Neural crest cell (in vitro differentiated cells): ENCODE results near the gene CDKAL1. TPM values are rescaled to one million over a fixed set of nuclear protein-coding genes. Genes with fewer than 3 reads are reported as not detected.
"Not testable (repeated sequence)": the region's sequence is repeated elsewhere in the genome, so short reads cannot be mapped to it uniquely, and the experiment has no call there.

Experiments
- DNase-seq: peaks from one replicate; pipeline ENCODE4 v3.0.0; 2021; ENCODE audit warnings: low read depth, mixed read lengths, low spot score
- H3K27ac Mint-ChIP-seq: one replicate; pipeline ENCODE4 v1.8.0; 2021; ENCODE audit warnings: mild to moderate bottlenecking, mixed read lengths; ENCODE audit not compliant: unreplicated experiment
- H3K27me3 Mint-ChIP-seq: 2 replicates; pipeline ENCODE4 v1.8.0; 2021; ENCODE audit warnings: low read depth, mild to moderate bottlenecking, mixed read lengths
- H3K36me3 Mint-ChIP-seq: 2 replicates; pipeline ENCODE4 v1.8.0; 2021; ENCODE audit warnings: low read depth, mild to moderate bottlenecking, mixed read lengths
- H3K4me1 Mint-ChIP-seq: 2 replicates; pipeline ENCODE4 v1.8.0; 2021; ENCODE audit warnings: mixed read lengths
- H3K4me3 Mint-ChIP-seq: one replicate; pipeline ENCODE4 v1.8.0; 2021; ENCODE audit warnings: mild to moderate bottlenecking, mixed read lengths
- H3K9me3 Mint-ChIP-seq: 2 replicates; pipeline ENCODE4 v1.8.0; 2021; ENCODE audit warnings: mixed read lengths
- total RNA-seq: library from RNA; stranded (reverse); gene quantifications from 2 replicates; pipeline ENCODE4 v1.2.1, GENCODE V29; 2021
- TF ChIP-seq, protein P1 (sequence below): fragments of 200-600 bp; sonication (generic); conservative IDR thresholded peaks from 2 replicates; pipeline ENCODE4 v1.5.0; 2021; ENCODE audit warnings: antibody characterized with exemption, mild to moderate bottlenecking

The CDKAL1 gene
- total RNA-seq, 1 donor from 2014 or later = 25.4 TPM

- no peak overlapping the region for H3K27ac Mint-ChIP-seq
Observed at GRCh38 chr6:20606831-20607230, 72.6 kb downstream of the CDKAL1 start.

DNA sequence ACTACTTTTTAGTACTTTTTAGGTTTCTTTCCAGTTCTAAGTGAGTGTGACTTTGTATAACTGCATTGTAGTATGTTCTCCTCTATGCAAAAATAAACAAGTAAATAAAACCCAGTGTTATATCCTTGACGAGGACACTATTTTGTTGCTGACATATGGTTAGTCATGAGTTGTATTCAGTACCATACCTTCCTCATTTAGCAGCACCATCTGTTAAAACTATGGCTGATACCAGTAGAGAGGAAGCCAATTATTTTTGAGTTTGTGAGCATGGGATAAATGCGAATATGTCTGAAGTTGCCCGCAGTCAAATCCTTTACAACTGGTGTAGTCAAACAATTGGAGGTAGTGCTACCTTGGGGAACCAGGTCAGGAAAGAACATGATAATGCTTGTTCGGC is 74.1 kb downstream of the CDKAL1 start:
- peaks cover 9% of the 10 kb centered on the region for H3K36me3 Mint-ChIP-seq
- DNase-seq = no peak
- H3K27me3 Mint-ChIP-seq = no peaks in the 10 kb centered on the region
- no peak overlapping the region for H3K4me3 Mint-ChIP-seq
- H3K4me1 Mint-ChIP-seq = peaks cover 3% of the 10 kb centered on the region
- no peaks in the 10 kb centered on the region for H3K9me3 Mint-ChIP-seq
- TF ChIP-seq, protein P1, sequence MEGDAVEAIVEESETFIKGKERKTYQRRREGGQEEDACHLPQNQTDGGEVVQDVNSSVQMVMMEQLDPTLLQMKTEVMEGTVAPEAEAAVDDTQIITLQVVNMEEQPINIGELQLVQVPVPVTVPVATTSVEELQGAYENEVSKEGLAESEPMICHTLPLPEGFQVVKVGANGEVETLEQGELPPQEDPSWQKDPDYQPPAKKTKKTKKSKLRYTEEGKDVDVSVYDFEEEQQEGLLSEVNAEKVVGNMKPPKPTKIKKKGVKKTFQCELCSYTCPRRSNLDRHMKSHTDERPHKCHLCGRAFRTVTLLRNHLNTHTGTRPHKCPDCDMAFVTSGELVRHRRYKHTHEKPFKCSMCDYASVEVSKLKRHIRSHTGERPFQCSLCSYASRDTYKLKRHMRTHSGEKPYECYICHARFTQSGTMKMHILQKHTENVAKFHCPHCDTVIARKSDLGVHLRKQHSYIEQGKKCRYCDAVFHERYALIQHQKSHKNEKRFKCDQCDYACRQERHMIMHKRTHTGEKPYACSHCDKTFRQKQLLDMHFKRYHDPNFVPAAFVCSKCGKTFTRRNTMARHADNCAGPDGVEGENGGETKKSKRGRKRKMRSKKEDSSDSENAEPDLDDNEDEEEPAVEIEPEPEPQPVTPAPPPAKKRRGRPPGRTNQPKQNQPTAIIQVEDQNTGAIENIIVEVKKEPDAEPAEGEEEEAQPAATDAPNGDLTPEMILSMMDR = no peak
- H3K27ac Mint-ChIP-seq = no peak overlapping the region

More at GRCh38 chr6:20606831-20607230, 72.6 kb downstream of the CDKAL1 start:
- H3K9me3 Mint-ChIP-seq = no peaks in the 10 kb centered on the region
- TF ChIP-seq, protein P1 = no peak
- H3K36me3 Mint-ChIP-seq = peaks cover 12% of the 10 kb centered on the region
- H3K4me1 Mint-ChIP-seq = peaks cover 8% of the 10 kb centered on the region
- H3K4me3 Mint-ChIP-seq = no peak overlapping the region
- no peaks in the 10 kb centered on the region for H3K27me3 Mint-ChIP-seq
- DNase-seq = no peak

GRCh38 chr6:20608905-20609304 is 74.6 kb downstream of the CDKAL1 start:
- Mint-ChIP-seq H3K9me3 (no peaks in the 10 kb centered on the region), H3K4me1 (peaks cover 3% of the 10 kb centered on the region), H3K27me3 (no peaks in the 10 kb centered on the region), H3K27ac (no peak overlapping the region), H3K4me3 (no peak overlapping the region), H3K36me3 (peaks cover 9% of the 10 kb centered on the region)
- DNase-seq = no peak
- TF ChIP-seq, protein P1 = no peak

DNA sequence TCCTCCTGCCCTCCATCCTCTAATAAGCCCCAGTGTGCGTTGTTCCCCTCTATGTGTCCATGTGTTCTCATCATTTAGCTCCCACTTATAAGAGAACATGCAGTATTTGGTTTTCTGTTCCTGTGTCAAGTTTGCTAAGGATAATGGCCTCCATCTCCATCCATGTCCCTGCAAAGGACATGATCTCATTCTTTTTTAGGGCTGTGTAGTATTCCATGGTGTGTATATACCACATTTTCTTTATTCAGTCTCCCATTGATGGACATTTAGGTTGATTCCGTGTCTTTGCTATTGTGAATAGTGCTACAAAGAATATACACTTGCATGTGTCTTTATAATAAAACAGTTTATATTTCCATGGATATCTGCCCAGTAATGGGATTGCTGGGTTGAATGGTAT is 75.7 kb downstream of the CDKAL1 start:
- not testable (repeated sequence) for H3K4me1 Mint-ChIP-seq, H3K4me3 Mint-ChIP-seq, H3K36me3 Mint-ChIP-seq, H3K27ac Mint-ChIP-seq, H3K9me3 Mint-ChIP-seq, DNase-seq, H3K27me3 Mint-ChIP-seq

DNA sequence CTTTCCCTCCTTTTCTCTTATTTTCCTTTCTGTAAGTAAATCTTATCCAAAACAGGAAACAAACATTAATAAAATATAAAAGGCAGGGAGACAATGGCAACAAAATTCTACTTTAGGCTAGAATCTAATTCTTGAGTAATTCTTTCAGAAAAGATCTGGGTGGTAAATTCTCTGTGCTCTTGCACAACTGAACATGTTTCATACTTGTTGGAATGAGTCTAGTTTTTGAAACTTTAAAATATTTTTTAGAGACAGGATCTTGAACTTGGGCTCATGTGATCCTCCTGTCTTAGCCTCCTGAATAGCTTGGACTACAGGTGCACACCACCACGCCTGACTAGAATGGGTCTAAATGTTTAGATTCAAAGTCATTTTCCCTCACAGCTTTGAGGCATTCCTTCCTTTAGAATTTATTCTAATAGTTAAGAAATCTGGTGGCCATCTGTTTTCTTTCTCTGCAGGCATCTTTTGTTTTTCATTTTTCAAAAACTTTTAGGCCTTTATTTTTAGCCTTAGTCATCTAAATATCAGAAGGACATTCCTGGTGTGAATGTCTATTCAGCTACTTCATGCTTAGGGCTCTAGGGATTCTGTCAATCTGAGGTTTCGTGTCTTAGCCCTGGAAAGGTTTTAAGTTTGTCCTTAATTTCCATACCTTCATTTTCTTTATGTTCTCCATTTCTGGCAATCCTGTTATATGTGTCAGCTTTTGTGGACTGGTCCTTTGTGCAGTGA is 76.5 kb downstream of the CDKAL1 start:
- H3K4me3 Mint-ChIP-seq = no peak overlapping the region
- no peaks in the 10 kb centered on the region for H3K9me3 Mint-ChIP-seq

GRCh38 chr6:20617537-20617936 is 83.3 kb downstream of the CDKAL1 start:
- not testable (repeated sequence) for H3K27ac Mint-ChIP-seq, H3K36me3 Mint-ChIP-seq, H3K4me3 Mint-ChIP-seq

More for the DNA sequence above, 76.5 kb downstream of the CDKAL1 start:
- TF ChIP-seq, protein P1 = no peak
- Mint-ChIP-seq H3K27me3 (no peaks in the 10 kb centered on the region), H3K36me3 (peaks cover 9% of the 10 kb centered on the region), H3K4me1 (peaks cover 2% of the 10 kb centered on the region), H3K27ac (no peak overlapping the region)
- no peak for DNase-seq

More at GRCh38 chr6:20617537-20617936, 83.3 kb downstream of the CDKAL1 start:
- DNase-seq, H3K9me3 Mint-ChIP-seq, H3K27me3 Mint-ChIP-seq, H3K4me1 Mint-ChIP-seq: not testable (repeated sequence)
